Keratinocyte (primary cell): ENCODE measurements around the gene UBXN11. TPM values are rescaled to one million over a fixed set of nuclear protein-coding genes. Genes with fewer than 3 reads are reported as not detected.
"Not testable (repeated sequence)": the region's sequence is repeated elsewhere in the genome, so short reads cannot be mapped to it uniquely, and the experiment has no call there.

Experiments
- DNase-seq: peaks from one replicate; pipeline ENCODE4 v3.0.0-alpha.2; 2011; ENCODE audit warnings: low read depth, missing footprints, low spot score
- FAIRE-seq: peaks from 2 replicates; lab custom pipeline; 2011; peaks lifted over from hg19 to GRCh38; lab: Jason Lieb, UNC
- H2AFZ ChIP-seq: 2 replicates; pipeline ENCODE4 v1.6.0; 2012; ENCODE audit warnings: low read length, control low read depth, inconsistent platforms; ENCODE audit not compliant: control insufficient read depth
- H3K27ac ChIP-seq: 2 replicates; pipeline ENCODE4 v1.5.1; 2011; ENCODE audit warnings: low read length; ENCODE audit not compliant: control insufficient read depth, insufficient read depth
- H3K27me3 ChIP-seq: 3 replicates; pipeline ENCODE4 v1.6.0; 2011; ENCODE audit warnings: low read length; ENCODE audit not compliant: control insufficient read depth, insufficient read depth; ENCODE audit errors: extremely low read depth
- H3K36me3 ChIP-seq, 2 experiments: 2 replicates in 1 of 2; 3 replicates in 1 of 2; pipeline ENCODE4 v1.5.1; 2011; ENCODE audit warnings: low read length in 2 of 2, mild to moderate bottlenecking in 1 of 2; ENCODE audit not compliant: control insufficient read depth in 2 of 2, insufficient read depth in 2 of 2; ENCODE audit errors: extremely low read depth in 1 of 2
- H3K4me1 ChIP-seq: 3 replicates; pipeline ENCODE4 v1.5.1; 2011; ENCODE audit warnings: low read length; ENCODE audit not compliant: control insufficient read depth, insufficient read depth; ENCODE audit errors: extremely low read depth
- H3K4me2 ChIP-seq: 3 replicates; pipeline ENCODE4 v1.6.0; 2011; ENCODE audit warnings: low read depth, low read length; ENCODE audit not compliant: control insufficient read depth, insufficient read depth; ENCODE audit errors: extremely low read depth
- H3K4me3 ChIP-seq, 3 experiments: fragments of 200-600 bp in 1 of 3; sonication (generic) in 1 of 3; 2 replicates in 2 of 3; 3 replicates in 1 of 3; pipeline ENCODE4 v1.5.1; 2011 to 2016; ENCODE audit warnings: low read length in 3 of 3, mild to moderate bottlenecking in 3 of 3, control low read depth in 2 of 3, inconsistent platforms in 1 of 3, low read depth in 1 of 3, mixed read lengths in 1 of 3, mixed run types in 1 of 3, moderate library complexity in 1 of 3; ENCODE audit not compliant: control insufficient read depth in 2 of 3, insufficient read depth in 2 of 3; ENCODE audit errors: extremely low read depth in 1 of 3
- H3K79me2 ChIP-seq: 2 replicates; pipeline ENCODE4 v1.6.0; 2012; ENCODE audit warnings: low read length; ENCODE audit not compliant: control insufficient read depth, insufficient read depth
- H3K9ac ChIP-seq: 3 replicates; pipeline ENCODE4 v1.6.0; 2011; ENCODE audit warnings: low read length; ENCODE audit not compliant: control insufficient read depth, insufficient read depth; ENCODE audit errors: extremely low read depth
- H3K9me1 ChIP-seq: 3 replicates; pipeline ENCODE4 v1.6.0; 2011; ENCODE audit warnings: low read length; ENCODE audit not compliant: control insufficient read depth, insufficient read depth; ENCODE audit errors: extremely low read depth
- H3K9me3 ChIP-seq: 2 replicates; pipeline ENCODE4 v1.5.1; 2012; ENCODE audit warnings: low read depth, low read length; ENCODE audit not compliant: control insufficient read depth
- H4K20me1 ChIP-seq: 3 replicates; pipeline ENCODE4 v1.6.0; 2011; ENCODE audit warnings: low read length; ENCODE audit not compliant: control insufficient read depth, insufficient read depth; ENCODE audit errors: extremely low read depth
- CTCF ChIP-seq, 3 experiments: IDR thresholded peaks in 1 of 3; conservative IDR thresholded peaks in 1 of 3; optimal IDR thresholded peaks in 1 of 3; 2 replicates in 2 of 3; 3 replicates in 1 of 3; pipeline versions ENCODE3 to v1.5.1; 2011; ENCODE audit warnings: low read length in 3 of 3, mild to moderate bottlenecking in 3 of 3, moderate library complexity in 2 of 3, control low read depth in 1 of 3, inconsistent platforms in 1 of 3; ENCODE audit not compliant: insufficient read depth in 2 of 3; ENCODE audit errors: extremely low read depth in 1 of 3
- EZH2 ChIP-seq: IDR thresholded peaks from one replicate; pipeline ENCODE4 v1.6.1; 2012; ENCODE audit warnings: inconsistent platforms, mild to moderate bottlenecking, low read length, moderate library complexity
- dilution Hi-C: fragments of 300-500 bp; cut with MboI; formaldehyde crosslinking; loops from one replicate; pipeline ENCODE4 v1.7.0; 2020; ENCODE audit warnings: low sequenced_read_pairs; ENCODE audit not compliant: extremely low pct_ligation_motif_present
- polyA plus RNA-seq, 5 experiments: library from polyadenylated mRNA; depleted of rRNA in 3 of 5; stranded (reverse) in 3 of 5; stranded (forward) in 1 of 5; unstranded in 1 of 5; fragments of >200 nt; gene quantifications; 1 replicate in 1 of 5; 2 replicates in 3 of 5; 3 replicates in 1 of 5; pipeline versions ENCODE4 v1.2.1 to v1.2.3, GENCODE V29; 2011 to 2012; ENCODE audit warnings: missing spikeins in 2 of 5, low read depth in 1 of 5, low replicate concordance in 1 of 5

Gene UBXN11
- polyA plus RNA-seq, 1 donor (not counting 4 experiments of a cell fraction or from before 2014, with no cell fraction given), result 6.6 TPM

- Histone ChIP-seq H3K4me3 (no peak overlapping the region), H3K27me3 (no peaks in the 10 kb centered on the region), H3K79me2 (no peaks in the 10 kb centered on the region), H3K9ac (no peak overlapping the region), H4K20me1 (no peaks in the 10 kb centered on the region), H3K9me3 (no peaks in the 10 kb centered on the region), H3K36me3 (peaks cover 0 to 9% of the 10 kb centered on the region in 2 experiments), H2AFZ (no peak overlapping the region), H3K4me1 (peaks cover 18% of the 10 kb centered on the region), H3K27ac (no peak overlapping the region), H3K9me1 (no peaks in the 10 kb centered on the region), H3K4me2 (no peak overlapping the region)
- FAIRE-seq, result no peak
- dilution Hi-C loops, result no loop called here
- DNase-seq, result no peak
- TF ChIP-seq CTCF (optimal IDR thresholded peaks at IDR 0.05 in 1 of 3, IDR thresholded peaks at IDR 0.05 in 1 of 3, conservative IDR thresholded peaks at IDR 0.05 in 1 of 3; ENCODE audit: extremely low read depth in 1 of 3, insufficient read depth in 2 of 3, low read length in 3 of 3) (no peak), EZH2 (no peak)
These were observed 23.8 kb upstream of the UBXN11 start for GRCh38 chr1:26330276-26330675.

- Histone ChIP-seq H3K36me3 (peaks cover 0 to 15% of the 10 kb centered on the region in 2 experiments), H3K4me1 (peaks cover 17% of the 10 kb centered on the region)
- H3K9ac ChIP-seq, DNase-seq, dilution Hi-C loops, H3K4me2 ChIP-seq, H3K9me3 ChIP-seq, H4K20me1 ChIP-seq, FAIRE-seq, H3K27me3 ChIP-seq, H3K9me1 ChIP-seq, H2AFZ ChIP-seq, H3K27ac ChIP-seq, H3K79me2 ChIP-seq, H3K4me3 ChIP-seq: not testable (repeated sequence)
These were observed 22.9 kb upstream of the UBXN11 start for GRCh38 chr1:26329380-26329779.

GRCh38 chr1:26328597-26328996, 22.2 kb upstream of the UBXN11 start:
- H3K9ac ChIP-seq, result no peak overlapping the region
- H3K79me2 ChIP-seq, result no peaks in the 10 kb centered on the region
- TF ChIP-seq CTCF (optimal IDR thresholded peaks at IDR 0.05 in 1 of 3, IDR thresholded peaks at IDR 0.05 in 1 of 3, conservative IDR thresholded peaks at IDR 0.05 in 1 of 3; ENCODE audit: extremely low read depth in 1 of 3, insufficient read depth in 2 of 3, low read length in 3 of 3) (no peak), EZH2 (no peak)
- no peaks in the 10 kb centered on the region for H3K9me1 ChIP-seq
- H3K4me2 ChIP-seq, result no peak overlapping the region
- FAIRE-seq (no peak), DNase-seq (no peak)
- H3K4me3 ChIP-seq, result no peak overlapping the region
- no peaks in the 10 kb centered on the region for H3K9me3 ChIP-seq
- no peaks in the 10 kb centered on the region for H3K27me3 ChIP-seq
- no peak overlapping the region for H2AFZ ChIP-seq
- H4K20me1 ChIP-seq, result no peaks in the 10 kb centered on the region
- H3K36me3 ChIP-seq, result peaks cover 0 to 18% of the 10 kb centered on the region in 2 experiments
- H3K27ac ChIP-seq, result no peak overlapping the region
- H3K4me1 ChIP-seq, result peaks cover 17% of the 10 kb centered on the region
- dilution Hi-C loops, result no loop called here
